GM18870 (cell line): Measurements from ENCODE around the gene TMEM108.
A peak's percentile ranks its signal among the peaks of the same experiment; 100 is the strongest.

Experiments used
- ATAC-seq: cut with Tn5 transposase; IDR thresholded peaks from one replicate; pipeline ENCODE4 v1.9.1; 2021; ENCODE audit warnings: moderate library complexity; ENCODE audit not compliant: unreplicated experiment

Gene TMEM108

DNA sequence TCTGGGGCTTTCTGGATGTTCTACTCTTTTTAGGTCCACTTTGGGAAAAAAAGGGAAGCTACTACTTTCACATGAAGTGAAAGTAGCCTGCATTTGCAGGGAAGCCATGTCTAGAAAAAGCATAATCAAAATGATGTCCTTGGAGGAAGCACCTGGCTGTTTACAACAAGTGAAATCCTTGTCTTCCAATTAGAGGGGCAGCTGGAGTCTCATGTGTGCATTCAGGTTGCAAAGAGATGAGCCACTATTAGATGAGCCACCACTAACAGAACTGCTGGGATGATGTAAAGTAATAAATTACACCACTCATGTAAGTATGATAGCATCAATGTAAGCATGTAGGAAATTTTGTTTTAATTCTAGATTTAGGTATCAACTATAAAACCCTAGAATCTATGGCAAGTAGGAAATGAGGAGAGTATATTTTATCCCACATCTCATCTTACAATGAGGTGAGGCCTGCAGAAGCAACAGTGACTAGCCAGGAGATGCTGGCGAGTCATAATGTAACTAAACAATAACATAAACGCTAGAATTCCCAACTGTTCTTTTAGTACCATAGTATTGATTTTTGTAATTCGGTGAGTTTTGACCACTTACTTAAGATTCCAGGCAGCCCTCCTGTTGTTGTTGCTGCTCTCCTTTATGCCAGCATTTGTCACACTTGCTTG lies 75.9 kb downstream of the TMEM108 start:
- ATAC-seq, result no peak

GRCh38 chr3:133115176-133115575 lies 77.0 kb downstream of the TMEM108 start:
- ATAC-seq, result no peak

- ATAC-seq, result no peak
Measured at GRCh38 chr3:133117342-133117741, 79.2 kb downstream of the TMEM108 start.

DNA sequence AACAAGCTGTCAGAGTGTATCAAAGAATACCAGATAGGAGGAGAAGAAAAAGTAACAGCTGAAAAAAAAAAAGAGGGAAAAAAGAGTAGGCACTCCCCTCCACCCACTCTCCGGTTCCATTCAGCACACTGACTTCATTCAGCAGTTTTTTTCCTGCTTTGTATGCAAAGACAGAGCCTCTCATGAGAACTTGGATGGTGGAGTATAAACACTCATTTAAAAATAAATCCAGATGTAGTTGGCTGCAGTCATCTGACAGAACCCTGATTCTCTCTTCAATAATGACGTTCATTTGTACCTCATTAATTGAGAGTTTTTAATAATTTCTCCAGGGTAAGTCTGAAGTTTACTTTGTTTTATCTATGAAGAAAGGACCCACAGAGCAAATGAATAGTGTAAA lies 81.0 kb downstream of the TMEM108 start:
- ATAC-seq, result no peak

- no peak for ATAC-seq
Measured at GRCh38 chr3:133121450-133121849, 83.3 kb downstream of the TMEM108 start.

DNA sequence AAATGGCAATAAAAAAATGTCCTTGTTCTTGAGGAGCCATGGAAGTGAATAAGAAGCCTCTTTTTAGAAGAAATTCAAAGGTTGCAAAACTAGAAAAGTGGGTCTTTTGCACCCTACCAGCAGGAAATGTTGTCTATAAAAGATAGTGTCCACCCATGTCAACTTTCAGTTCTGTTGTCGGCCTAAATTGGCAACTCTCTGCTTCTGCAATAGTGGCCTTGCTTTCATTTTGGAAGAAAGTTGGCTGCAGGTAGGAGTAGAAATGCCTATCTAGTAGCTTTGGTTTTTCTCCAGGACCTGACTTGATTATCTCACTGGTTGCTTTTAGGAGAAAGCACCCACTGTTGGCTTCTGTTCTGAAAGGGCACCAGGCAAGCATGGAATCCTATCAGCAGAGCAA lies 85.4 kb downstream of the TMEM108 start:
- no peak for ATAC-seq

GRCh38 chr3:133124511-133124910 lies 86.3 kb downstream of the TMEM108 start:
- ATAC-seq, result no peak

- ATAC-seq, result no peak
Measured at GRCh38 chr3:133125171-133125570, 87.0 kb downstream of the TMEM108 start.

DNA sequence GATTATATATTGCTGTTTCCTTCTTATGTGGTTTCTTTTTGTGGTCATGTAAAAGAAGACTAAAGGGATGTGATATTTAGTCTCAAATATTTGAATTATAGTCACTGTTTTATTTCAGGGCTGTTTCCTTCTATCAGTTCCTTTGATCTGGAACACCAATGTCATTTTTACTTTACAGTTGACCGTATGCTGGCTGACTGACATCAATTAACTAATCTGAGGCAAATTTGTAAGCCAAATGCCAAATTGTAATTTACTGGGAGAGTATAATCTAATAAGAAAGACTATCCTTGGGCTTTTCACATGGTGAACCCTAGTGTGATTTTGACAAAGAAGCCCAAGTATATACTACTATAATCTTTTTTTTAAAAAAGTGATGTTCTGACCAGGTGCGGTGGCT lies 87.6 kb downstream of the TMEM108 start:
- ATAC-seq, result no peak

GRCh38 chr3:133127381-133127780 lies 89.2 kb downstream of the TMEM108 start:
- no peak for ATAC-seq

DNA sequence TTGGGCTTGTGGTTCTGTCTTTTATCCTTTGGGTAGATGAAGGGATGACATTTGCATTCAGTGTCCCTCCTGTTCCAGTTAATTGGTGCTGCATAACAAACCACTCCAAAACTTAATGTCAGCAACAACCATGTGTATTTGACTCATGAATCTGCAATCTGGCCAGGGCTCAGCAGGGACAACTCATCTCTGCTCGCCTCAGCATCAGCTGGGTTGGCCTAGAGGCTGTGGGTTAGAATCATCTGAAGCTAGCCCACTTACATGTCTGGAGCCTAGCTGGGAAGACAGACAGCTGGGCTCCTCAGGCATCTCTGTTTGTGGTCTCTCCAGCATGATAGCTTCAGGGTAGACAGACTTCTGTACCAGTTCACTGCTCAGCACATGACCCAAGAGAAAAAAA lies 92.0 kb downstream of the TMEM108 start:
- ATAC-seq, result no peak

DNA sequence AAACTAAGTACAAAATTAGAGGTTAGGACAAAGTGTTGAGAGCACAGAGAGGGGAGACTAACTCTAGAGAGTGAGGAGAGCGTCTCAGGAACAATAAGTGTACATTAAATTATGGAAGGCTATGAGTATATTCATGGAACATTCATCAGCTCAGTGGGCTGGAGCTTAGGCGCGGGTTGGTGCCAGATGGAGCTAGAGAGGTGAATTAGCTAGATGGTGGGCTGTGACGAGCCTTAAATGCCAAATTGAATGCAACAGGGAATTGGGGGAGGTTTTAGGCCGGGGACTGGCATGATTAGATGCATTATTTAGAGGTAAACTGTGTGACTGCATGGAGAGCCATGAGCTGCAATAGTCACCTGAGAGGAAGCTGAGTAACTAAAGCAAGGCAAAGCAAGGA lies 97.1 kb downstream of the TMEM108 start:
- ATAC-seq, result no peak

DNA sequence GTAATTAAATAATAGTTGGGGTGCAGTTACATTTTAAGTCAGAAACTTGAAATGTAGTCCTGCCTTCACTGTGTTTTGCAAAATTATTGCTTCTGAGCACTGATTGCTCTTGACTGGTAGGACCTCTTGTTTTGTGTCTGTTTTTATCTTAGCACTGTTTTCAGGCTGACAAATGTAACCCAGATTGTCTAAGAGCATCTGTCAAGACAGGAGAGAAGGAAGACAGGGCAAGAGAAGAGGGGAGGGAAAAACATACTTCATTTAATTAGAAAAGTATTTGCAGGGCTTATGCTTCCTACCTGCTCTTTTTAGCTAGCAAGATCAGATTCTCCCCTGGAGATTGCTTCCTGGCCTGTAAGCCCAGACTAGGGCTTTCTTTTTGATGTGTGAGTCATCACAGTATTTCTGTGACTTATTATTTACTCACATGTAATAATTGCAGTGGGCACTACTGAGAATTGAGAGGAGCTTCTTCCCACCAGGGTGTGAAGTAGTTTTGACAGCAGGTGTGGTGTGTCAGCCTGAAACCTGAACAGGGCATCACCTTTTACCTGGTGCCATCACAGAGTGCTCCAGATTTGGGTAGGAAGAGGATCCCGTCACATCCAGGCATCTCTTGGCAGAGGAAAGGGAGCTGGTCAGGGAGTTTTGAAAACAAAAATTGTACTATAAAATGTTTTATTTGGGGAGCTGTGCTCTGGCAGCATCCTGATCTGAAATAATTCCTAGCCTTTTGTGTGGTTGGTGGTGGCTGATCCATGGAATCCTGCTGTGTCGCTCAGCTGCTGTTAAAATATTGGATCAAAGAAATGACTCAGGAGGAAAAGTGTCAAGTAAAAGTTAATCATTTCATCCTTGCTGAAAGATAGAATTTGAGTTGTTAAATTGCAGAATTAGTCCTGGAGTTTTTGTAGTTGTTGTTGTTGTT lies 98.2 kb downstream of the TMEM108 start:
- peak; percentile 74 for ATAC-seq

DNA sequence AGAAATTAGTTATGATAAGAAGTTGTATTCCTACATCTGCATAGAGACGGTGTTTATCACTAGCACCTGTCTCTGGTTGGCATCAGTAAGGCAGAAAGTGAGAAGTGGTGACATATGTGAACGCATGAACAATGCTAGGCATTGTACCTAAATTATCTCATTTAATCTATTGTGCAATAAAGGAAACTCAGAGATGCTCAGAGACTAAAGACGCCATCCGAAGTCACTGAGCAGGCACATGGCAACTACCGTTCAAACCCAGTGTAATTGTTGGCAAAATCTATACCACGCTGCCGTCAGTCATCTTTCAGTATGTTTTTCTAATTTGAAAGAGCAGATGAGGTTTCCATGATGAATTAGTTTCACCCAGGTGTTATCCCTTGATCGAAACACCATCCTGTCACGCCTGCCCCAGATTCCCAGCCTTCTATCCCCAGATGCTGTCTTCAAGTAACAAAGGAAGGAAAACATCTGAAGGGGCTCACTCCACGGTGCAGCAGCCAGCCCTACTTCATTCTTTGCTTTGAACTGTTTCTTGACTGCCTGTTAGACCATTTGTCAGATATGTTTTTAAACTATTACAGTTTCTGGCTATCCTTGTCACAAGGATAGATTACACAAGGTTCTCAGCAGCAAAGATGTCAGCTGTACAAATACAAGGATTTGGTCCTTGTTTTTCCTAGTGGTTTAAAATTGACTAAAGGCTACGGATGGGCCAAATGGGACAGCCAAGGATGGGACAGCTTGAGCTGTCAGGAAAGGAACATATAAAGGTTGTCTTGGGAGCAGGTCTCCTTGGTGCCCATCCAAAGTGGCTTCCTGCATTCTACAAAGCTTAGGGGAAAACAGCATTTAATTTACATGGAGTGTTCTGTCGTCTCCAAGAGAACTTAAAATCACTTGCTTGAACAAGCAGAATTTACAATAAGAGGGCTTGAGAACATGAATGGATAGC lies 99.1 kb downstream of the TMEM108 start:
- no peak for ATAC-seq

DNA sequence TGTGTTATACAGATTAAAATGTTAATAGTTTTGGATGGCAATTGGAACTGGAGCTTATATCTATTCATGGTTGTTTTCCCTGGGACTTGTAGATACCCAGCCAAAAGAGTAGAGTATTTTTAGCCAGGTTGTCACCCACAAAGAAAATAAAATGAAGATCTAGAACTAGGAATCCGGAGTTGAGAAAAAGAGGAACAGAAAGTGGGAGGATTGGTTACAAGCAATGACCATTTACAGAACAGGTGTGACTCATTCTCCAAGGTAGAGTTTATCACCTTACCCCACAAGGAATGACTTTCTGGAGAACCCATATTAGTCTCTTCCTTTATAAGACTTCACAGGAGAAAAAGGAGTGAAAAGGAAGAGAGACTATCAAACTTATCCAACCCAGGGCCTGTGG lies 99.8 kb downstream of the TMEM108 start:
- peak; percentile 90 for ATAC-seq

DNA sequence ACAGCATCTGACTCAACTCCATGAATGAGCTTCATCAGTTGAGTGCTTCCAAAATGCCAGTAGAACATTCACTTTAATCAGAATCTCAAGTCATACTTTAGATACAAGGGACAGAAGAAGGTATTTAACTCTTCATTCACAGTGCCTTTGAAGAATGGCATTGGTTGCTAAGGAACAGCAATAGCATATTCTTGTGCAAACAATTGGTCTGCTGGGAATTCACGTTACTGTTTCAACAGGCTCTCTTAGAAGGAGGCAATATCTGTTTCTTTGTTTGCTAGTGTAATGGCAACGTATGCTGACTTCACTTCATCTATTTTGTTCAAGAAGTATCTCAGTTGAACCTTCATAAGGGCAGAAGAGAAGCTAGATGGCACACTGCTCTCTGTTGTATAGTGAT lies 113.9 kb downstream of the TMEM108 start:
- ATAC-seq, result no peak

DNA sequence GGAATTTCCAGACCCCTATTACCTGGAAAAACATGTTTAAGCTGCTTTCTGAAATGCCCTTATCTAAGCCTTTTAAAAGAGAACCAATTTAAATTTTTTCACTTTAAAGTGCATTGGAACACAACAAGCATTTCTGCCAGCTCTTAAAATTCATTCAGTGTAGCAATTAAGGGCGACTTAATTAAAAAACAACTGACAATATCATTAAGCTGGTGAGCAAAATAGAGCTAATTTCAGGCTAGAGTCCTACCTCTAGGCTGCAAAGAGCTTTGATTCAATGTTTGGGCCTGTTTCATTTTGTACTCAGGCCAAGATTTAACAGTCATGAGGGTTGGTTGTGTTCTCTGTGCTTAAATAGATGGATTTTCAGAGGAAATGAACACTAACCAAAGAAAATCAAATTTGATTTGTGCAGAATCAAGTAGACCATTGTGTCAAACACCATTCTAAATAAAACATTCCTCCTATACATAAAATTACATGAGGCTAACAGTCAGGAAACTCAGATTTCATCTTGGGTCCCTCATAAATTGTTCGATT lies 114.6 kb downstream of the TMEM108 start:
- no peak for ATAC-seq

DNA sequence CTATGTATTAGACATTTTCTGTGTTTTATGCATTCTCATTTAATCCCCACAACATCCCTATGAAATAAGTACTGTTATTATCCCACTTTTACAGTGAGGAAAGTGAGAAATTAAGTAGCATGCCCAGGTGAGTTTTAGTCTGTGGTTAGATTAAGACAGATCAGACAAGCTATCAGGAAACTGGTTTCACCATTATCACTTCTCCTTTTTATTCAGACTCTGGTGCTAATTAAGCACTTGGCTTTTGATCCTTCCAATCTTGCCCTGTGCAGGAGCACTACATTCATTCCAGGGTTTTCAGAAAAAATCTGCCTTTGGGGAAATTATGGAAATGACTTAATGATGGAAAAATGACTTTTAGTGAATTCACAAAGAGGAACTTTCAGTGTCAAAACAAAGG lies 115.2 kb downstream of the TMEM108 start:
- no peak for ATAC-seq

- no peak for ATAC-seq
Measured at GRCh38 chr3:133157716-133158115, 119.5 kb downstream of the TMEM108 start.

DNA sequence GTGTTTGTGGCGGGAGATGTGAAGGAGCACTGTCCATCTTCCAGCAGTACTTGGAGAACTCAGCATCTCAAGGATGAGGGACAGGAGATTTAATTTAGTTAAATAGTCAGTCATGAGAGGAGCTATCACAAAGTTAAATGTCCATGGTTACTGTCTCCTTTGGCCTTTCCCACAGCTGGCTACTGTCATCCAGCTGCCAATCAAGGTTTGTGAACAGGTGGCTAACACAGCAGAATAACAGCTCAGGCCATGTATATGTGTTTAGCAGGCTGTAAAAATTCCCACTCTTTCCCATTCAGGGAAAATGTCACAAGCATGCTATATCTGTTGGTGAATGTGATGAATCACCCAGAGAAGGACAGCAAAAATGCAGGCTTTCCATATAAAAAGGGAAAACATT lies 120.5 kb downstream of the TMEM108 start:
- no peak for ATAC-seq
